Ureter (tissue), 1 donor: ENCODE data around the gene CD151. TPM values are rescaled to one million over a fixed set of nuclear protein-coding genes. Genes with fewer than 3 reads are reported as not detected.
A peak's percentile ranks its signal among the peaks of the same experiment; 100 is the strongest.

Source experiments
- DNase-seq: peaks from one replicate; pipeline ENCODE4 v3.0.0-alpha.2; 2020; ENCODE audit warnings: low spot score
- total RNA-seq: library from RNA; stranded (reverse); gene quantifications from one replicate; pipeline ENCODE4 v1.2.4, GENCODE V29; 2023
- donor health status: DM: yes; HTN: yes; CAD: no.

Gene CD151
- total RNA-seq, 1 donor from 2014 or later, result 241 TPM

- DNase-seq, result peak; percentile 76
Observed at GRCh38 chr11:797296-798092, 35.3 kb upstream of the CD151 start.

GRCh38 chr11:798093-798713 is 34.5 kb upstream of the CD151 start, which contains the start of gene SLC25A22:
Gene SLC25A22 (minus strand): TSS chr11:798281. CDS start chr11:795006, 3,275 bp downstream.
- DNase-seq, result no peak

GRCh38 chr11:799641-800316 is 33.0 kb upstream of the CD151 start:
- DNase-seq, result no peak

GRCh38 chr11:800473-800872 is 32.3 kb upstream of the CD151 start:
- no peak for DNase-seq

GRCh38 chr11:801097-801780 is 31.5 kb upstream of the CD151 start:
- no peak for DNase-seq

GRCh38 chr11:802018-802617 is 30.6 kb upstream of the CD151 start:
- no peak for DNase-seq

- DNase-seq, result no peak
Observed at GRCh38 chr11:802693-803466, 29.9 kb upstream of the CD151 start.

- DNase-seq, result no peak
Observed at GRCh38 chr11:803467-803742, 29.3 kb upstream of the CD151 start.

- peak; percentile 81 for DNase-seq
Observed at GRCh38 chr11:803770-804598, 28.8 kb upstream of the CD151 start.

- DNase-seq, result no peak
Observed at GRCh38 chr11:804599-804964, 28.2 kb upstream of the CD151 start.

GRCh38 chr11:808427-809286 is 24.1 kb upstream of the CD151 start:
- no peak for DNase-seq

GRCh38 chr11:809287-810039 is 23.3 kb upstream of the CD151 start, which contains the start of gene RPLP2:
Gene RPLP2 (plus strand): TSS chr11:809967. CDS start chr11:810235, 268 bp downstream.
- peak; percentile 98 for DNase-seq

GRCh38 chr11:810040-810567 is 22.6 kb upstream of the CD151 start:
- DNase-seq, result no peak

GRCh38 chr11:811446-812245 is 21.1 kb upstream of the CD151 start:
- DNase-seq, result no peak

- DNase-seq, result no peak
Observed at GRCh38 chr11:812390-812789, 20.4 kb upstream of the CD151 start.

GRCh38 chr11:813072-813455 is 19.7 kb upstream of the CD151 start:
- no peak for DNase-seq

GRCh38 chr11:813456-814096 is 19.2 kb upstream of the CD151 start:
- no peak for DNase-seq
